Upper lobe of left lung (tissue), 4 donors: Measurements from ENCODE around the gene XRCC4.

Source experiments
- CTCF ChIP-seq, 6 experiments: fragments of 450-650 bp in 4 of 6; fragments of 200-600 bp in 2 of 6; sonication (generic) in 2 of 6; IDR thresholded peaks; one replicate each; pipeline ENCODE4 v1.5.1; 2016 to 2019; ENCODE audit warnings: antibody characterized with exemption in 6 of 6
- EP300 ChIP-seq, 4 donors: sonication (generic); formaldehyde crosslinking; IDR thresholded peaks; one replicate each; pipeline ENCODE4 v1.5.1; 2017; ENCODE audit warnings: antibody characterized with exemption in 4 of 4, control low read depth in 2 of 4
- POLR2A ChIP-seq, 4 donors: fragments of 450-650 bp; IDR thresholded peaks; one replicate each; pipeline ENCODE4 v1.5.1; 2016 to 2017; ENCODE audit warnings: antibody characterized with exemption in 4 of 4, mild to moderate bottlenecking in 2 of 4
- POLR2AphosphoS5 ChIP-seq, 2 donors: sonication (generic); formaldehyde crosslinking; IDR thresholded peaks; one replicate each; pipeline ENCODE4 v1.5.1; 2017; ENCODE audit warnings: antibody characterized with exemption in 2 of 2

- TF ChIP-seq CTCF (IDR thresholded peaks at IDR 0.05) (no peak), POLR2AphosphoS5 (IDR thresholded peaks at IDR 0.05) (no peak), POLR2A (IDR thresholded peaks at IDR 0.05) (no peak), EP300 (IDR thresholded peaks at IDR 0.05) (no peak)
These were observed 24.2 kb downstream of the XRCC4 start for GRCh38 chr5:83101514-83101913.
